ENCODE results near the gene KCNN3. TPM values are rescaled to one million over a fixed set of nuclear protein-coding genes. Genes with fewer than 3 reads are reported as not detected.

The KCNN3 gene
- total RNA-seq, 1 experiment from 2014 or later, result 0.07 TPM

DNA sequence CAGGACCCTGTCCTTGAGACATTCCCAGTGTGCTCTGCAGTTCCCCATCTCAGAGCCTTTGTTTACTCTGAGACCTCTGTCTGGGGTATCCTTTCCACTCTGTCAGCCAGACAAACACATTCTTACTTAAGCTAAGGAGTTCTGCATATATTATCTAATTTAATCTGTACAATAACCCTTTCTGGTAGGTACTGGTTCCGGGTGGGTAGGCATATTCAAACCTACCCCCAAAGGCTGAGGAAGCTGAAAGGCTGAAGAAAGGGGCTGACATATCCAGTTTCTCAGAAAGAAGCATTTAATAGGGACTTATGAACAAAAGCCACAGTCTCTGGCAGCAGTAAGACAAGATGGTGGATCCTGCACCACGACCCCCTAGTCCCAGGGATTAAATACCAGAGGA lies 53.1 kb downstream of the KCNN3 start:
- intact Hi-C loops (cut with micrococcal nuclease), result loop anchor here (10.0 kb wide), 1 partner anchor 52 kb away; no protein-coding TSS in a partner anchor
- Mint-ChIP-seq H3K4me3 (ENCODE audit: unreplicated experiment) (no peak overlapping the region), H3K4me1 (ENCODE audit: insufficient read depth, unreplicated experiment) (peaks cover 13% of the 10 kb centered on the region), H3K27ac (ENCODE audit: low read depth, unreplicated experiment) (no peak overlapping the region), H3K27me3 (ENCODE audit: insufficient read depth, unreplicated experiment) (no peaks in the 10 kb centered on the region), H3K36me3 (ENCODE audit: insufficient read depth, unreplicated experiment) (no peaks in the 10 kb centered on the region), H3K9me3 (ENCODE audit: unreplicated experiment) (no peaks in the 10 kb centered on the region)
- ChIA-PET POLR2A (interaction anchor here (0.9 kb wide), 1 partner anchor 70 kb away, joined by 4 read pairs; no protein-coding TSS in a partner anchor), CTCF (no interaction called here)
- BruUV-seq (replicated peaks), result no TSS peak
- no peak for DNase-seq (ENCODE audit: unreplicated experiment)
- TF ChIP-seq, protein P1, sequence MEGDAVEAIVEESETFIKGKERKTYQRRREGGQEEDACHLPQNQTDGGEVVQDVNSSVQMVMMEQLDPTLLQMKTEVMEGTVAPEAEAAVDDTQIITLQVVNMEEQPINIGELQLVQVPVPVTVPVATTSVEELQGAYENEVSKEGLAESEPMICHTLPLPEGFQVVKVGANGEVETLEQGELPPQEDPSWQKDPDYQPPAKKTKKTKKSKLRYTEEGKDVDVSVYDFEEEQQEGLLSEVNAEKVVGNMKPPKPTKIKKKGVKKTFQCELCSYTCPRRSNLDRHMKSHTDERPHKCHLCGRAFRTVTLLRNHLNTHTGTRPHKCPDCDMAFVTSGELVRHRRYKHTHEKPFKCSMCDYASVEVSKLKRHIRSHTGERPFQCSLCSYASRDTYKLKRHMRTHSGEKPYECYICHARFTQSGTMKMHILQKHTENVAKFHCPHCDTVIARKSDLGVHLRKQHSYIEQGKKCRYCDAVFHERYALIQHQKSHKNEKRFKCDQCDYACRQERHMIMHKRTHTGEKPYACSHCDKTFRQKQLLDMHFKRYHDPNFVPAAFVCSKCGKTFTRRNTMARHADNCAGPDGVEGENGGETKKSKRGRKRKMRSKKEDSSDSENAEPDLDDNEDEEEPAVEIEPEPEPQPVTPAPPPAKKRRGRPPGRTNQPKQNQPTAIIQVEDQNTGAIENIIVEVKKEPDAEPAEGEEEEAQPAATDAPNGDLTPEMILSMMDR (IDR thresholded peaks at IDR 0.05; ENCODE audit: unreplicated experiment), result no peak

DNA sequence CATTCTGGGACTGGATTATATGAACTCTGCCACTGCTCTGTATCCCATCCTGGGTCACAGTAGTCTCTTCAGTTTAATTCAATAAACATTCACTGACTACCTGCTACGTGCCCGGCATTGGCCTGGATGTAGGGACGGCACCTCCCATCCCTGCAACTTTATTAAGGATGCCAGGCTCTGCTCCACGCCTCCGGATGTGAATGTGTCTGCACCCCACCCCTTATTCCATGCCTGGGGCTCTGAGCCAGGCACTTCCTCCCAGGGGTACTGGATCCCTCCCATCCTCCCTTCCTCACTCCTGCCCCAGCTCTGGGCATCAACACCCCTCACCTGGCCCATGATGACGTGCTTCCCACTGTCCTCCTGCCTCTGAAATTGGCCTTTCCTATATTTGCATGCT lies 53.7 kb downstream of the KCNN3 start:
- Mint-ChIP-seq H3K4me1 (ENCODE audit: insufficient read depth, unreplicated experiment) (peaks cover 13% of the 10 kb centered on the region), H3K27ac (ENCODE audit: low read depth, unreplicated experiment) (no peak overlapping the region), H3K36me3 (ENCODE audit: insufficient read depth, unreplicated experiment) (no peaks in the 10 kb centered on the region), H3K27me3 (ENCODE audit: insufficient read depth, unreplicated experiment) (no peaks in the 10 kb centered on the region), H3K9me3 (ENCODE audit: unreplicated experiment) (no peaks in the 10 kb centered on the region), H3K4me3 (ENCODE audit: unreplicated experiment) (no peak overlapping the region)
- no peak for DNase-seq (ENCODE audit: unreplicated experiment)
- intact Hi-C loops (cut with micrococcal nuclease), result loop anchor here (10.0 kb wide), 1 partner anchor 52 kb away; no protein-coding TSS in a partner anchor
- no TSS peak for BruUV-seq (replicated peaks)
- TF ChIP-seq, protein P1 (IDR thresholded peaks at IDR 0.05; ENCODE audit: unreplicated experiment), result no peak
- POLR2A ChIA-PET, result interaction anchor here (0.9 kb wide), 1 partner anchor 70 kb away, joined by 4 read pairs; no protein-coding TSS in a partner anchor
- CTCF ChIA-PET, result no interaction called here

DNA sequence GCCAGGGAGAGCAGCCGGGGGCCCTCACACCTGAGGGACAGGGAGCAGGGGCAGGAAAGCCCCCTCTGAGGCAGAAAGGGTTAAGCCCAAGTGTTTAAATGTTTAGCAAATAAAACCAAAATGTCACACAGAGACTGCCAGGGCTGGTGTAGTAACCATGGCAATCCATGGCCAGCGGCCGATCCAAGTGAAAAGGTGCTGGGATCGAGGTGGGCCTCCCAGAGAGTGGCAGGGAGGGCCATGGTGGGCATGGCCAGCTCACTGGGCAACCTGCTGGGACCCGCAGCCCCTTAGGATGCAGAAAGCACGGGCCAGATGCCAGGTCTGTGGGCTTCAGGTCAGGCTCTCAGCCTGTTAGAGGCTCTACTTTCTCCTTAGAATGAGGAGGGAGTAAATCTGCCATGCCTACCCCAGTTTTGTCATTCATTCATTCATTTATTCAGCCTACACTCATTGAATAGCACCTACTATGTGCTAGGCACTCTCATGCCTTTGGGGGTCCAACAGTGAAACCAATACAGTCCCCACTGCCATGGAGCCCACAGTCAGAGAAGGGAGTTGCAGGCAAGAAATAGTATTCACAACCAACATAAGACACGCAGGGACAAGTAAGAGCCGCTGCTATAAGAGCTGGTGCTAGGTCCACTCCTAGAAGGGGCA lies 56.1 kb downstream of the KCNN3 start:
- intact Hi-C loops (cut with micrococcal nuclease), result loop anchor here (1.0 to 10.0 kb wide), 3 partner anchors 49 to 255 kb away; no protein-coding TSS in a partner anchor
- no peaks in the 10 kb centered on the region for H3K36me3 Mint-ChIP-seq (ENCODE audit: insufficient read depth, unreplicated experiment)
- POLR2A ChIA-PET, result interaction anchor here (1.3 to 1.8 kb wide), 4 partner anchors 9 to 254 kb away, joined by 3 to 6 read pairs (median 4); no protein-coding TSS in a partner anchor
- no peaks in the 10 kb centered on the region for H3K9me3 Mint-ChIP-seq (ENCODE audit: unreplicated experiment)
- H3K4me1 Mint-ChIP-seq (ENCODE audit: insufficient read depth, unreplicated experiment), result peaks cover 25% of the 10 kb centered on the region
- H3K27ac Mint-ChIP-seq (ENCODE audit: low read depth, unreplicated experiment), result peak overlapping the region; percentile 86
- peak overlapping the region; percentile 2 for H3K4me3 Mint-ChIP-seq (ENCODE audit: unreplicated experiment)
- no peak for DNase-seq (ENCODE audit: unreplicated experiment)
- H3K27me3 Mint-ChIP-seq (ENCODE audit: insufficient read depth, unreplicated experiment), result no peaks in the 10 kb centered on the region
- BruUV-seq (replicated peaks), result no TSS peak
- CTCF ChIA-PET, result interaction anchor here (0.6 to 1.9 kb wide), 12 partner anchors 12 to 331 kb away, joined by 3 to 6 read pairs (median 4); no protein-coding TSS in a partner anchor
- TF ChIP-seq, protein P1 (IDR thresholded peaks at IDR 0.05; ENCODE audit: unreplicated experiment), result no peak

DNA sequence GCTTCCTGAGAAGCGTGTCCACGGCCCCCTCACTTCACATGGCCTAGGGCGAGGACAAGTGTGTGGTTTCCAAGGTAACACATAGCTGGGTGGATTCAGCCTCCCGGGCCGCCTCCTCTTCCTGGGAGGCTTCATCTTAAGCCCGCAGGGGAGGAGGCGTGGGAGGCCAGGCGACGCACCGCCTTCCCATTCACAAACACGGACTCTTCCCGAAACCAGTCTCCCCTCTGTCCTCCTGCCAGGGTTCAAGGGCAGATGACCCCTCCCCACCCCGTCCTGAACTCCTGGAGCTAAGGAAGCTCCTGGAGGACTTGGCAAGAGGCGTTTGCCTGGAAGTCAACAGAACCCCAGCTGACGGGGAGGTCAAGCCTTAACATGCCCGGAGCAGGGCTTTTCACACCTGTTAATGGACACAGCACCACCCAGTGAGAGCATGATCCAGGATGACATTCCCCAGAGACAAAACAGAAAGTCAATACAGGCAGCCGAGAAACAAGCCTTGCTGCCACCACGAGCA lies 56.7 kb downstream of the KCNN3 start:
- Mint-ChIP-seq H3K36me3 (ENCODE audit: insufficient read depth, unreplicated experiment) (no peaks in the 10 kb centered on the region), H3K27ac (ENCODE audit: low read depth, unreplicated experiment) (peak overlapping the region; percentile 86), H3K4me1 (ENCODE audit: insufficient read depth, unreplicated experiment) (peaks cover 25% of the 10 kb centered on the region), H3K9me3 (ENCODE audit: unreplicated experiment) (no peaks in the 10 kb centered on the region), H3K4me3 (ENCODE audit: unreplicated experiment) (peak overlapping the region; percentile 2), H3K27me3 (ENCODE audit: insufficient read depth, unreplicated experiment) (peaks cover 3% of the 10 kb centered on the region)
- ChIA-PET POLR2A (interaction anchor here (0.5 to 1.8 kb wide), 7 partner anchors 8 to 253 kb away, joined by 3 to 6 read pairs (median 4); partner anchors contain the start of gene PMVK), CTCF (interaction anchor here (0.5 to 1.9 kb wide), 16 partner anchors 11 to 331 kb away, joined by 3 to 6 read pairs (median 4); no protein-coding TSS in a partner anchor)
- DNase-seq (ENCODE audit: unreplicated experiment), result peak; percentile 94
- intact Hi-C loops (cut with micrococcal nuclease), result loop anchor here (1.0 to 10.0 kb wide), 3 partner anchors 49 to 254 kb away; no protein-coding TSS in a partner anchor
- BruUV-seq (replicated peaks), result no TSS peak
- TF ChIP-seq, protein P1 (IDR thresholded peaks at IDR 0.05; ENCODE audit: unreplicated experiment), result no peak
